ENCODE results near the gene RPL38. TPM values are rescaled to one million over a fixed set of nuclear protein-coding genes. Genes with fewer than 3 reads are reported as not detected.

Gene RPL38
- total RNA-seq, 1 donor from 2014 or later: 393 TPM

GRCh38 chr17:74211141-74211911 lies 7.8 kb downstream of the RPL38 start:
- Histone ChIP-seq H3K9me3 (ENCODE audit: low read depth) (no peaks in the 10 kb centered on the region), H3K9ac (no peak overlapping the region), H3K4me1 (peaks cover 34% of the 10 kb centered on the region), H3K27me3 (peaks cover 40% of the 10 kb centered on the region), H3F3A (ENCODE audit: low read depth) (peaks cover 64% of the 10 kb centered on the region), H3K27ac (no peak overlapping the region), H3K4me3 (no peak overlapping the region), H4K20me1 (ENCODE audit: low read depth) (peaks cover 68% of the 10 kb centered on the region), H3K79me2 (ENCODE audit: low read depth) (peaks cover 22% of the 10 kb centered on the region), H3K4me2 (peak overlapping the region; percentile 46), H2AFZ (replicated peaks) (no peak overlapping the region), H3K36me3 (no peaks in the 10 kb centered on the region)
- TF ChIP-seq EZH2 (IDR thresholded peaks at IDR 0.05): no peak
- no peak for TF ChIP-seq CTCF (IDR thresholded peaks at IDR 0.05)
- no peak for TF ChIP-seq EZH2phosphoT487 (IDR thresholded peaks at IDR 0.05)
- H3K9me3 Mint-ChIP-seq: no peaks in the 10 kb centered on the region
- H3K4me1 Mint-ChIP-seq: peaks cover 58% of the 10 kb centered on the region
- peak overlapping the region; percentile 98 for H3K27ac Mint-ChIP-seq
- peaks cover 2% of the 10 kb centered on the region for H3K36me3 Mint-ChIP-seq
- peak; percentile 40 for DNase-seq (ENCODE audit: low spot score)
- peaks cover 12% of the 10 kb centered on the region for H3K27me3 Mint-ChIP-seq (ENCODE audit: insufficient read depth, low read depth)
- peak overlapping the region; percentile 63 for H3K4me3 Mint-ChIP-seq

- Mint-ChIP-seq H3K4me1 (peaks cover 58% of the 10 kb centered on the region), H3K4me3 (peak overlapping the region; percentile 60), H3K9me3 (no peaks in the 10 kb centered on the region), H3K36me3 (no peaks in the 10 kb centered on the region), H3K27ac (peak overlapping the region; percentile 64), H3K27me3 (ENCODE audit: insufficient read depth, low read depth) (peaks cover 12% of the 10 kb centered on the region)
- TF ChIP-seq EZH2phosphoT487 (IDR thresholded peaks at IDR 0.05) (no peak), CTCF (IDR thresholded peaks at IDR 0.05) (no peak), EZH2 (IDR thresholded peaks at IDR 0.05) (no peak)
- Histone ChIP-seq H3K36me3 (no peaks in the 10 kb centered on the region), H3K27me3 (peaks cover 40% of the 10 kb centered on the region), H3K27ac (no peak overlapping the region), H3K4me2 (peak overlapping the region; percentile 46), H3F3A (ENCODE audit: low read depth) (peaks cover 62% of the 10 kb centered on the region), H3K9me3 (ENCODE audit: low read depth) (no peaks in the 10 kb centered on the region), H2AFZ (replicated peaks) (no peak overlapping the region), H3K79me2 (ENCODE audit: low read depth) (peaks cover 17% of the 10 kb centered on the region), H4K20me1 (ENCODE audit: low read depth) (peaks cover 63% of the 10 kb centered on the region), H3K4me3 (no peak overlapping the region), H3K9ac (no peak overlapping the region), H3K4me1 (peaks cover 34% of the 10 kb centered on the region)
- no peak for DNase-seq (ENCODE audit: low spot score)
Measured at GRCh38 chr17:74211912-74212208, 8.4 kb downstream of the RPL38 start.

GRCh38 chr17:74212209-74212912 lies 8.9 kb downstream of the RPL38 start:
- Mint-ChIP-seq H3K4me1 (peaks cover 63% of the 10 kb centered on the region), H3K36me3 (peaks cover 2% of the 10 kb centered on the region), H3K4me3 (peak overlapping the region; percentile 86), H3K27me3 (ENCODE audit: insufficient read depth, low read depth) (peaks cover 12% of the 10 kb centered on the region), H3K27ac (peak overlapping the region; percentile 78), H3K9me3 (no peaks in the 10 kb centered on the region)
- Histone ChIP-seq H3K27ac (no peak overlapping the region), H3K79me2 (ENCODE audit: low read depth) (peaks cover 12% of the 10 kb centered on the region), H3K9me3 (ENCODE audit: low read depth) (no peaks in the 10 kb centered on the region), H4K20me1 (ENCODE audit: low read depth) (peaks cover 58% of the 10 kb centered on the region), H3F3A (ENCODE audit: low read depth) (peaks cover 57% of the 10 kb centered on the region), H3K27me3 (peaks cover 40% of the 10 kb centered on the region), H3K36me3 (no peaks in the 10 kb centered on the region), H3K4me2 (peak overlapping the region; percentile 99), H3K4me1 (peaks cover 34% of the 10 kb centered on the region), H2AFZ (replicated peaks) (no peak overlapping the region), H3K4me3 (peak overlapping the region; percentile 62), H3K9ac (no peak overlapping the region)
- peak; percentile 34 for DNase-seq (ENCODE audit: low spot score)
- TF ChIP-seq EZH2 (IDR thresholded peaks at IDR 0.05) (peak; percentile 68), CTCF (IDR thresholded peaks at IDR 0.05) (no peak), EZH2phosphoT487 (IDR thresholded peaks at IDR 0.05) (peak; percentile 59)
